A549 treated with ZK216348 at 1 μM for 4 hours (cell line): ENCODE data around the gene VPS9D1. TPM values are rescaled to one million over a fixed set of nuclear protein-coding genes. Genes with fewer than 3 reads are reported as not detected.

Experiments used
- total RNA-seq: library from RNA; stranded (reverse); fragments of 200-300 nt; extraction: Qiagen RNA extraction; gene quantifications from 5 replicates; pipeline ENCODE4 v1.2.3, GENCODE V29; 2022; ENCODE audit warnings: low read depth

The VPS9D1 gene
- total RNA-seq: 2.4 to 6.2 TPM (median 4.6 TPM) in 5 replicates

GRCh38 chr16:89720813-89721545, at the start of gene VPS9D1, which contains the start of gene ZNF276:
TSS of gene VPS9D1 (minus strand) at chr16:89720898. CDS start at chr16:89720861, 37 bp downstream.
TSS of gene ZNF276 (plus strand) at chr16:89721537. CDS start at chr16:89721641, 104 bp downstream.

GRCh38 chr16:89701425-89702406, 19.0 kb downstream of the VPS9D1 start, which contains the start of gene SPATA2L:
TSS of gene SPATA2L (minus strand) at chr16:89701705. CDS start at chr16:89701232, 473 bp downstream.

GRCh38 chr16:89686520-89687091, 34.1 kb downstream of the VPS9D1 start, which contains the start of gene CDK10:
TSS of gene CDK10 (plus strand) at chr16:89686689. CDS start at chr16:89686711, 22 bp downstream.

GRCh38 chr16:89657442-89658220, 63.1 kb downstream of the VPS9D1 start, which contains the start of the genes CHMP1A and SPATA33:
TSS of gene CHMP1A (minus strand) at chr16:89657708. CDS start at chr16:89657588, 120 bp downstream.
TSS of gene SPATA33 (plus strand) at chr16:89657836. CDS start at chr16:89657912, 76 bp downstream.

Other genes starting within 250 kb of the VPS9D1 start
- 66.2 to 118 TPM (median 108 TPM) in 5 replicates for gene ANKRD11, start 230.3 kb downstream of the VPS9D1 start, total RNA-seq
- gene SPG7, start 212.5 kb downstream of the VPS9D1 start, total RNA-seq: 78.5 to 109 TPM (median 97.7 TPM) in 5 replicates
- gene RPL13, start 160.2 kb downstream of the VPS9D1 start, total RNA-seq: 2,792 to 4,545 TPM (median 4,250 TPM) in 5 replicates
- 47.2 to 79.8 TPM (median 72.6 TPM) in 5 replicates for gene CPNE7, start 145.1 kb downstream of the VPS9D1 start, total RNA-seq
- 0.53 to 1.2 TPM (median 1.1 TPM) in 5 replicates for gene DPEP1, start 107.3 kb downstream of the VPS9D1 start, total RNA-seq
- 69.7 to 101 TPM (median 95.5 TPM) in 5 replicates for gene CHMP1A, start 63.2 kb downstream of the VPS9D1 start, total RNA-seq
- gene SPATA33, start 63.1 kb downstream of the VPS9D1 start, total RNA-seq: 12.3 to 17.6 TPM (median 15.9 TPM) in 5 replicates
- gene CDK10, start 34.2 kb downstream of the VPS9D1 start, total RNA-seq: 36.7 to 66.1 TPM (median 44.0 TPM) in 5 replicates
- gene SPATA2L, start 19.2 kb downstream of the VPS9D1 start, total RNA-seq: 6.7 to 15.9 TPM (median 12.0 TPM) in 5 replicates
- gene ZNF276, start 639 bp upstream of the VPS9D1 start, total RNA-seq: 14.1 to 20.7 TPM (median 18.4 TPM) in 5 replicates
- gene FANCA, start 95.7 kb upstream of the VPS9D1 start, total RNA-seq: 25.6 to 42.4 TPM (median 35.3 TPM) in 5 replicates
- 5.1 to 10.1 TPM (median 8.1 TPM) in 5 replicates for gene SPIRE2, start 107.6 kb upstream of the VPS9D1 start, total RNA-seq
- gene TCF25, start 152.7 kb upstream of the VPS9D1 start, total RNA-seq: 62.2 to 83.9 TPM (median 79.4 TPM) in 5 replicates
- 4.5 to 7.3 TPM (median 7.1 TPM) in 5 replicates for gene MC1R, start 198.0 kb upstream of the VPS9D1 start, total RNA-seq
- gene TUBB3, start 202.4 kb upstream of the VPS9D1 start, total RNA-seq: 154 to 288 TPM (median 254 TPM) in 5 replicates
- gene DEF8, start 227.9 kb upstream of the VPS9D1 start, total RNA-seq: 69.6 to 120 TPM (median 112 TPM) in 5 replicates